GM13976 (cell line): Measurements from ENCODE around the gene CHTF18.

Experiments used
- DNase-seq: peaks from one replicate; pipeline ENCODE4 v3.0.0; 2012; ENCODE audit warnings: low spot score
- CTCF ChIP-seq: IDR thresholded peaks from 2 replicates; pipeline ENCODE4 v1.5.1; 2012; ENCODE audit warnings: borderline replicate concordance, mild to moderate bottlenecking; ENCODE audit not compliant: insufficient read depth; ENCODE audit errors: extremely low read depth, missing control alignments, control extremely low read depth
- in situ Hi-C: fragments of 300-500 bp; cut with MboI; formaldehyde crosslinking; loops from one replicate; pipeline ENCODE4 v1.12.0; 2022; ENCODE audit warnings: low sequenced_read_pairs, mixed read lengths, inconsistent platforms; ENCODE audit not compliant: unreplicated experiment

The CHTF18 gene

GRCh38 chr16:760545-761343 is 27.7 kb upstream of the CHTF18 start, which contains the start of gene MSLN:
Gene MSLN (plus strand): TSS chr16:760734. CDS start chr16:762681, 1,947 bp downstream.
- TF ChIP-seq CTCF, result no peak
- DNase-seq, result no peak
- in situ Hi-C loops, result no loop called here

GRCh38 chr16:761625-762513 is 26.6 kb upstream of the CHTF18 start:
- DNase-seq, result no peak
- in situ Hi-C loops, result no loop called here
- no peak for TF ChIP-seq CTCF

- TF ChIP-seq CTCF, result no peak
- in situ Hi-C loops, result no loop called here
- no peak for DNase-seq
Observed at GRCh38 chr16:762595-763268, 25.7 kb upstream of the CHTF18 start.

GRCh38 chr16:763369-764183 is 24.8 kb upstream of the CHTF18 start:
- no peak for TF ChIP-seq CTCF
- DNase-seq, result no peak
- in situ Hi-C loops, result no loop called here

- in situ Hi-C loops, result no loop called here
Observed at GRCh38 chr16:764184-764750, 24.2 kb upstream of the CHTF18 start.

More at GRCh38 chr16:764184-764750, 24.2 kb upstream of the CHTF18 start:
- TF ChIP-seq CTCF, result no peak
- no peak for DNase-seq
